OCI-LY3 (cell line): ENCODE measurements around the gene USP34.

Experiments used
- H2AFZ ChIP-seq: fragments of 200-600, 300-600 bp; shearing (Covaris generic); 2 replicates; pipeline ENCODE4 v1.6.0; 2014; ENCODE audit warnings: antibody characterized with exemption, low read depth, low read length
- H3K27ac ChIP-seq: fragments of 200-600, 300-600 bp; sonication (generic); 2 replicates; pipeline ENCODE4 v1.5.1; 2014; ENCODE audit warnings: mild to moderate bottlenecking, low read length, moderate library complexity, mixed read lengths
- H3K27me3 ChIP-seq: fragments of 200-600, 300-600 bp; sonication (generic); 2 replicates; pipeline ENCODE4 v1.6.1; 2014; ENCODE audit warnings: low read depth, low read length, mixed read lengths
- H3K36me3 ChIP-seq: fragments of 200-600, 300-600 bp; sonication (generic); replicated peaks from 2 replicates; pipeline ENCODE3; 2014; ENCODE audit warnings: low read depth, low read length, mixed read lengths
- H3K4me1 ChIP-seq: fragments of 300-600, 200-600 bp; sonication (generic); 2 replicates; pipeline ENCODE4 v1.6.1; 2014; ENCODE audit warnings: low read length, mixed read lengths
- H3K4me2 ChIP-seq: fragments of 200-600, 300-600 bp; sonication (generic); 2 replicates; pipeline ENCODE4 v1.6.1; 2014; ENCODE audit warnings: low read length, mixed read lengths
- H3K4me3 ChIP-seq: fragments of 300-600, 200-600 bp; sonication (generic); 2 replicates; pipeline ENCODE4 v1.5.1; 2014; ENCODE audit warnings: antibody characterized with exemption, mild to moderate bottlenecking, low read length, moderate library complexity
- H3K79me2 ChIP-seq: fragments of 300-600, 200-600 bp; shearing (Covaris generic); 2 replicates; pipeline ENCODE4 v1.6.1; 2014; ENCODE audit warnings: mild to moderate bottlenecking, low read length, mixed read lengths
- H3K9ac ChIP-seq: fragments of 300-600, 200-600 bp; shearing (Covaris generic); 2 replicates; pipeline ENCODE4 v1.6.0; 2014; ENCODE audit warnings: mild to moderate bottlenecking, low read length, moderate library complexity
- H3K9me3 ChIP-seq: fragments of 200-600, 300-600 bp; shearing (Covaris generic); 2 replicates; pipeline ENCODE4 v1.6.1; 2014; ENCODE audit warnings: low read length, mixed read lengths; ENCODE audit not compliant: insufficient read depth
- H4K20me1 ChIP-seq: fragments of 200-600, 300-600 bp; sonication (generic); 2 replicates; pipeline ENCODE4 v1.6.1; 2016; ENCODE audit warnings: low read length, mixed read lengths; ENCODE audit not compliant: insufficient read depth
- CTCF ChIP-seq: fragments of 200-600, 300-600 bp; sonication (generic); IDR thresholded peaks from 2 replicates; pipeline ENCODE4 v1.5.1; 2014; ENCODE audit warnings: antibody characterized with exemption, low read length, low read depth
- EZH2phosphoT487 ChIP-seq: fragments of 200-600 bp; shearing (Covaris generic); IDR thresholded peaks from 2 replicates; pipeline ENCODE4 v1.6.1; 2018; ENCODE audit warnings: antibody characterized with exemption, mixed run types, low read depth

The USP34 gene

GRCh38 chr2:61220768-61221167 lies 250.1 kb downstream of the USP34 start:
- Histone ChIP-seq H4K20me1 (no peaks in the 10 kb centered on the region), H2AFZ (no peak overlapping the region), H3K4me1 (no peaks in the 10 kb centered on the region), H3K27me3 (no peaks in the 10 kb centered on the region), H3K36me3 (peaks cover 23% of the 10 kb centered on the region), H3K4me3 (no peak overlapping the region), H3K27ac (no peak overlapping the region), H3K4me2 (no peak overlapping the region), H3K9me3 (no peaks in the 10 kb centered on the region), H3K79me2 (no peaks in the 10 kb centered on the region), H3K9ac (no peak overlapping the region)
- TF ChIP-seq CTCF = no peak
- TF ChIP-seq EZH2phosphoT487 = no peak

DNA sequence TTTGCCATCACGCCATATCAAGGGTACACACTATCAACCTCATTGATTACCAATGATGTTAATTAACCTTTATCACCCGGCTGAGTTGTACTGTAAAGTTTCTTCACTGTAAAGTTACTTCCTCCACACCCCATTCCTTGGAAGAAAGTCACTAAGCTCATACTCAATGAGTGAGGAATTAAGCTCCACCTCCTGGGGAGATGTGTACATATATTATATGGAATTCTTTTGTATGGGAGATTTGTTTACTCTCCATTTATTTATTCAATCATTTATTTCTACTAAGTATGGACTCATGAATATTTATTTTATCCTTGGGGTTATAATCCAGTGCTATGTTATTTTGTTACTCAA lies 252.1 kb downstream of the USP34 start:
- Histone ChIP-seq H3K4me2 (no peak overlapping the region), H2AFZ (no peak overlapping the region), H3K79me2 (no peaks in the 10 kb centered on the region), H3K27ac (no peak overlapping the region), H3K36me3 (peaks cover 29% of the 10 kb centered on the region), H3K4me1 (no peaks in the 10 kb centered on the region), H3K9me3 (no peaks in the 10 kb centered on the region), H3K9ac (no peak overlapping the region), H4K20me1 (no peaks in the 10 kb centered on the region), H3K4me3 (no peak overlapping the region), H3K27me3 (no peaks in the 10 kb centered on the region)
- TF ChIP-seq EZH2phosphoT487 (no peak), CTCF (no peak)

- Histone ChIP-seq H3K79me2 (no peaks in the 10 kb centered on the region), H4K20me1 (no peaks in the 10 kb centered on the region), H3K9ac (no peak overlapping the region), H3K4me2 (no peak overlapping the region), H2AFZ (no peak overlapping the region), H3K9me3 (no peaks in the 10 kb centered on the region), H3K27me3 (no peaks in the 10 kb centered on the region), H3K36me3 (peaks cover 34% of the 10 kb centered on the region), H3K27ac (no peak overlapping the region), H3K4me3 (no peak overlapping the region), H3K4me1 (no peaks in the 10 kb centered on the region)
- TF ChIP-seq CTCF = no peak
- TF ChIP-seq EZH2phosphoT487 = no peak
Observed at GRCh38 chr2:61218076-61218816, 252.6 kb downstream of the USP34 start.

GRCh38 chr2:61214171-61214570 lies 256.7 kb downstream of the USP34 start:
- H4K20me1 ChIP-seq = no peaks in the 10 kb centered on the region
- no peak overlapping the region for H3K4me3 ChIP-seq
- H3K79me2 ChIP-seq = no peaks in the 10 kb centered on the region
- H3K27me3 ChIP-seq = no peaks in the 10 kb centered on the region
- H3K4me2 ChIP-seq = no peak overlapping the region
- no peaks in the 10 kb centered on the region for H3K9me3 ChIP-seq
- H3K4me1 ChIP-seq = no peaks in the 10 kb centered on the region
- TF ChIP-seq EZH2phosphoT487 (no peak), CTCF (no peak)
- no peak overlapping the region for H3K27ac ChIP-seq
- no peak overlapping the region for H3K9ac ChIP-seq
- H3K36me3 ChIP-seq = peaks cover 22% of the 10 kb centered on the region
- no peak overlapping the region for H2AFZ ChIP-seq
